A549 (cell line): Measurements from ENCODE around the gene TGFBR2. TPM values are rescaled to one million over a fixed set of nuclear protein-coding genes. Genes with fewer than 3 reads are reported as not detected.
A peak's percentile ranks its signal among the peaks of the same experiment; 100 is the strongest.

Experiments
- ATAC-seq, 2 experiments: fragments of 200-7000 bp in 1 of 2; fragments of >200 bp in 1 of 2; cut with Nextera tagmentation in 1 of 2; cut with Tn5 transposase in 1 of 2; 3 replicates each; pipeline versions ENCODE4 v1.8.0 to v1.9.1; 2018 to 2020; ENCODE audit warnings: mild to moderate bottlenecking in 1 of 2, moderate library complexity in 1 of 2
- CTCF ChIA-PET: fragments of 300-600 bp; sonication (Branson Sonifier 250); formaldehyde crosslinking; extraction: SDS; loops from one replicate; lab custom pipeline; 2021; ENCODE audit warnings: antibody characterized with exemption, inconsistent platforms; lab: Yijun Ruan, JAX
- POLR2A ChIA-PET: fragments of 350-600 bp; formaldehyde crosslinking; extraction: SDS; loops from one replicate; lab custom pipeline; 2021; ENCODE audit warnings: antibody characterized with exemption, inconsistent platforms; lab: Yijun Ruan, JAX
- DNase-seq, 2 experiments: peaks; one replicate each; pipeline versions ENCODE4 v3.0.0 to v3.0.0-alpha.2; 2011 to 2016; ENCODE audit warnings: low read depth in 1 of 2, low spot score in 1 of 2
- FAIRE-seq: peaks from 2 replicates; lab custom pipeline; 2011; peaks lifted over from hg19 to GRCh38; lab: Jason Lieb, UNC
- H3K27ac ChIP-seq, 2 experiments: fragments of >200 bp; sonication (Bioruptor Twin); formaldehyde crosslinking; 3 replicates each; pipeline ENCODE4 v1.5.1; 2016 to 2017
- H3K4me1 ChIP-seq: fragments of >200 bp; sonication (Bioruptor Twin); formaldehyde crosslinking; 3 replicates; pipeline ENCODE4 v1.6.1; 2016
- H3K4me2 ChIP-seq: fragments of >200 bp; sonication (Bioruptor Twin); formaldehyde crosslinking; 3 replicates; pipeline ENCODE4 v1.6.1; 2016
- H3K4me3 ChIP-seq: fragments of >200 bp; sonication (Bioruptor Twin); formaldehyde crosslinking; 3 replicates; pipeline ENCODE4 v1.5.1; 2016
- H3K9me3 ChIP-seq: fragments of >200 bp; sonication (Bioruptor Twin); formaldehyde crosslinking; 3 replicates; pipeline ENCODE4 v1.6.1; 2016
- CEBPB ChIP-seq, 2 experiments: fragments of >200 bp in 1 of 2; sonication (Bioruptor Twin) in 1 of 2; formaldehyde crosslinking in 1 of 2; IDR thresholded peaks; 2 replicates each; pipeline ENCODE4 v1.6.1; 2012 to 2016
- CHD2 ChIP-seq: fragments of 150-350 bp; IDR thresholded peaks from 2 replicates; pipeline ENCODE4 v1.6.1; 2014; ENCODE audit warnings: low read length; ENCODE audit not compliant: partially characterized antibody
- CHD4 ChIP-seq: fragments of 200-600 bp; sonication (generic); IDR thresholded peaks from 2 replicates; pipeline ENCODE4 v1.6.1; 2016; ENCODE audit warnings: antibody characterized with exemption, mild to moderate bottlenecking, borderline replicate concordance
- EHF ChIP-seq: fragments of 250-450 bp; sonication (Bioruptor Pico); IDR thresholded peaks from 2 replicates; pipeline ENCODE4 v1.5.0; 2020; ENCODE audit warnings: mild to moderate bottlenecking
- EHMT2 ChIP-seq: fragments of 200-600 bp; sonication (generic); IDR thresholded peaks from 2 replicates; pipeline ENCODE4 v1.6.1; 2016; ENCODE audit warnings: antibody characterized with exemption, low read depth, mild to moderate bottlenecking, moderate library complexity
- EP300 ChIP-seq, 2 experiments: fragments of >200 bp; sonication (Bioruptor Twin); formaldehyde crosslinking; IDR thresholded peaks; 2 replicates in 1 of 2; 3 replicates in 1 of 2; pipeline ENCODE4 v1.6.1; 2016 to 2017
- ESRRA ChIP-seq: fragments of 150-350 bp; IDR thresholded peaks from 2 replicates; pipeline ENCODE4 v1.6.1; 2014; ENCODE audit warnings: mild to moderate bottlenecking, low read length, borderline replicate concordance
- FOSB ChIP-seq: fragments of 250-450 bp; sonication (Bioruptor Pico); IDR thresholded peaks from 2 replicates; pipeline ENCODE4 v1.5.0; 2020; ENCODE audit warnings: mild to moderate bottlenecking, moderate library complexity
- HDAC2 ChIP-seq: fragments of 200-600 bp; sonication (generic); IDR thresholded peaks from 2 replicates; pipeline ENCODE4 v1.6.1; 2016
- HEYL ChIP-seq: fragments of 250-450 bp; sonication (Bioruptor Pico); IDR thresholded peaks from 2 replicates; pipeline ENCODE4 v1.8.0; 2021; ENCODE audit warnings: mild to moderate bottlenecking, moderate library complexity
- HOXB13 ChIP-seq: fragments of 250-450 bp; sonication (Bioruptor Pico); IDR thresholded peaks from 2 replicates; pipeline ENCODE4 v1.5.0; 2020; ENCODE audit warnings: low read depth, mild to moderate bottlenecking, moderate library complexity
- HOXB5 ChIP-seq: fragments of 250-450 bp; sonication (Bioruptor Pico); IDR thresholded peaks from 2 replicates; pipeline ENCODE4 v1.5.0; 2020; ENCODE audit warnings: mild to moderate bottlenecking, moderate library complexity
- JUN ChIP-seq, 2 experiments: fragments of >200 bp; sonication (Bioruptor Twin); formaldehyde crosslinking; IDR thresholded peaks; 2 replicates in 1 of 2; 3 replicates in 1 of 2; pipeline ENCODE4 v1.6.1; 2016 to 2017
- MAFK ChIP-seq: fragments of 450-650 bp; IDR thresholded peaks from 2 replicates; pipeline ENCODE4 v1.6.1; 2014; ENCODE audit not compliant: partially characterized antibody
- MYC ChIP-seq: IDR thresholded peaks from 2 replicates; pipeline ENCODE4 v1.6.1; 2012; ENCODE audit warnings: mild to moderate bottlenecking, inconsistent platforms, low read length, improper control_type of control experiment, borderline replicate concordance
- NFE2L2 ChIP-seq: fragments of 150-350 bp; conservative IDR thresholded peaks from 2 replicates; pipeline ENCODE4 v1.6.1; 2014; ENCODE audit warnings: low read length
- NPAS2 ChIP-seq: fragments of 250-450 bp; sonication (Bioruptor Pico); IDR thresholded peaks from 2 replicates; pipeline ENCODE4 v1.8.0; 2022; ENCODE audit warnings: mild to moderate bottlenecking, moderate library complexity, borderline replicate concordance
- NR3C1 ChIP-seq: fragments of >200 bp; sonication (Bioruptor Twin); formaldehyde crosslinking; IDR thresholded peaks from 3 replicates; pipeline ENCODE4 v1.6.1; 2017
- RAD21 ChIP-seq, 2 experiments: fragments of >200 bp in 1 of 2; sonication (Bioruptor Twin) in 1 of 2; formaldehyde crosslinking in 1 of 2; IDR thresholded peaks in 1 of 2; conservative IDR thresholded peaks in 1 of 2; 2 replicates in 1 of 2; 3 replicates in 1 of 2; pipeline ENCODE4 v1.6.1; 2012 to 2018; ENCODE audit warnings: inconsistent platforms in 1 of 2
- RARB ChIP-seq: fragments of 250-450 bp; sonication (Bioruptor Pico); IDR thresholded peaks from 2 replicates; pipeline ENCODE4 v1.8.0; 2021; ENCODE audit warnings: mild to moderate bottlenecking, moderate library complexity
- RCOR1 ChIP-seq: fragments of 150-350 bp; IDR thresholded peaks from 2 replicates; pipeline ENCODE4 v1.6.1; 2014; ENCODE audit warnings: antibody characterized with exemption, low read length, low read depth
- RNF2 ChIP-seq: fragments of 200-600 bp; sonication (generic); IDR thresholded peaks from 2 replicates; pipeline ENCODE4 v1.6.1; 2016; ENCODE audit warnings: low read depth, mild to moderate bottlenecking, antibody characterized with exemption, moderate library complexity, borderline replicate concordance
- SMC3 ChIP-seq: fragments of >200 bp; sonication (Bioruptor Twin); formaldehyde crosslinking; IDR thresholded peaks from 3 replicates; pipeline ENCODE4 v1.6.1; 2018; ENCODE audit warnings: inconsistent platforms
- TFCP2L1 ChIP-seq: fragments of 250-450 bp; sonication (Bioruptor Pico); IDR thresholded peaks from 2 replicates; pipeline ENCODE4 v1.5.0; 2021; ENCODE audit warnings: mild to moderate bottlenecking
- TP53 ChIP-seq: fragments of 250-450 bp; sonication (Bioruptor Pico); IDR thresholded peaks from 2 replicates; pipeline ENCODE4 v1.5.0; 2021; ENCODE audit warnings: mild to moderate bottlenecking, moderate library complexity
- ZC3H11A ChIP-seq: fragments of 450-650 bp; IDR thresholded peaks from 2 replicates; pipeline ENCODE4 v1.6.1; 2014; ENCODE audit warnings: antibody characterized with exemption, mild to moderate bottlenecking
- ZFP36 ChIP-seq: fragments of 450-650 bp; IDR thresholded peaks from 2 replicates; pipeline ENCODE4 v1.6.1; 2014; ENCODE audit warnings: borderline replicate concordance; ENCODE audit not compliant: partially characterized antibody
- ZNF302 ChIP-seq: fragments of 250-450 bp; sonication (Bioruptor Pico); IDR thresholded peaks from 2 replicates; pipeline ENCODE4 v1.9.0; 2021; ENCODE audit warnings: inconsistent platforms, mild to moderate bottlenecking, moderate library complexity
- ZSCAN20 ChIP-seq: fragments of 250-450 bp; sonication (Bioruptor Pico); IDR thresholded peaks from 2 replicates; pipeline ENCODE4 v1.8.0; 2022; ENCODE audit warnings: mild to moderate bottlenecking, moderate library complexity
- WGBS: methylation state at CpG from one replicate; pipeline ENCODE4 v1.1.6; 2017; ENCODE audit errors: missing lambda C conversion rate; 5-methylcytosine and 5-hydroxymethylcytosine counted together
- polyA plus RNA-seq, 4 experiments: library from polyadenylated mRNA; depleted of rRNA in 3 of 4; stranded (reverse); fragments of >200 nt; fragmentation: RNase III in 1 of 4; extraction: RNeasy Plus Mini Kit Qiagen cat#74134 plus additional on column Dnase treatment in 1 of 4; gene quantifications; 2 replicates in 3 of 4; 3 replicates in 1 of 4; pipeline ENCODE4 v1.2.3, GENCODE V29; 2011 to 2017
- TF ChIP-seq, protein P1 (sequence below): fragments of 200-600 bp; sonication (generic); IDR thresholded peaks from 2 replicates; pipeline ENCODE4 v1.6.1; 2016; ENCODE audit warnings: antibody characterized with exemption, mild to moderate bottlenecking, moderate library complexity
- TF ChIP-seq, protein P2 (sequence below): fragments of >200 bp; sonication (Bioruptor Twin); formaldehyde crosslinking; IDR thresholded peaks from 2 replicates; pipeline ENCODE4 v1.6.1; 2016
- TF ChIP-seq, protein P3 (sequence below): fragments of 150-350 bp; IDR thresholded peaks from 2 replicates; pipeline ENCODE4 v1.6.1; 2014; ENCODE audit warnings: low read depth, mild to moderate bottlenecking, low read length
- TF ChIP-seq, protein P4 (sequence below): IDR thresholded peaks from 2 replicates; pipeline ENCODE4 v1.6.1; 2012

Gene TGFBR2
- polyA plus RNA-seq, 2 of the 4 experiments (the other 2 are of a cell fraction): 48.5 to 97.4 TPM

DNA sequence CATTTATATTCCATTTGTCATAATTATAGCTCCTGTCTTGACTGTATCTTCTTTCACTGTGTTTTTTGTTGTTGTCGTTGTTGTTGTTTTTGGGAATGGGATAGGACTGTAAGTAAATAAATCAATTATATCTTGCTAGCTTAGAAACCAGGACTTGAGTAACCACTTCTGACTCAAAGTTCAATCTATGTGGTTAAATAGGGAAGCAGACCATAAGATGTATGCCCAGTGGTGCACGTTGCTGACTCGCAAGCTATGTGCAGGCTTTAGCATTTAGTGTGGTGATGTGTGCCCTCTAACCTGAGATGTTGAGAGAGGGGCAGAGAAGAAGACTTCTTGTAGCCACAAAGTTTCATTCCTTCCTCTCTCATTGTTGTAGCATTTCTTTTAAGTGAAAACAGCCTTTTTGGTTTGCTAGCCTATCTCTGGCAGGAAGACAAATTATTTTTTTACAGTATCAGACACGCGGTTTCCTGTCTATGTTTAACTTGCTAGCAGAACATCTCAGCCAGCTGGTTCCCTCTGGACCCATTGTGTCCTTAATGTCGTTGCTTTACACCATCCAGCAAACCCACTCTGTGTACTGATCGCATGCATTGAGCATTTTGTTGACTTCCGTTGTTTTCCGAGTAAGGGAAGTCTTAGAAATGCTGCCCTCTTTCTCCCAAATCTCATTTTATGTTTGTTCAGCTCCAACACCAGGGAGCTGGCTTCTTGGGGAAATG is 52.1 kb downstream of the TGFBR2 start (continued):
- TF ChIP-seq HDAC2: no peak
- no peak for TF ChIP-seq NR3C1
- no peak for TF ChIP-seq RNF2
- no peak for TF ChIP-seq JUN (IDR thresholded peaks at IDR 0.05)
- TF ChIP-seq CHD4: no peak

DNA sequence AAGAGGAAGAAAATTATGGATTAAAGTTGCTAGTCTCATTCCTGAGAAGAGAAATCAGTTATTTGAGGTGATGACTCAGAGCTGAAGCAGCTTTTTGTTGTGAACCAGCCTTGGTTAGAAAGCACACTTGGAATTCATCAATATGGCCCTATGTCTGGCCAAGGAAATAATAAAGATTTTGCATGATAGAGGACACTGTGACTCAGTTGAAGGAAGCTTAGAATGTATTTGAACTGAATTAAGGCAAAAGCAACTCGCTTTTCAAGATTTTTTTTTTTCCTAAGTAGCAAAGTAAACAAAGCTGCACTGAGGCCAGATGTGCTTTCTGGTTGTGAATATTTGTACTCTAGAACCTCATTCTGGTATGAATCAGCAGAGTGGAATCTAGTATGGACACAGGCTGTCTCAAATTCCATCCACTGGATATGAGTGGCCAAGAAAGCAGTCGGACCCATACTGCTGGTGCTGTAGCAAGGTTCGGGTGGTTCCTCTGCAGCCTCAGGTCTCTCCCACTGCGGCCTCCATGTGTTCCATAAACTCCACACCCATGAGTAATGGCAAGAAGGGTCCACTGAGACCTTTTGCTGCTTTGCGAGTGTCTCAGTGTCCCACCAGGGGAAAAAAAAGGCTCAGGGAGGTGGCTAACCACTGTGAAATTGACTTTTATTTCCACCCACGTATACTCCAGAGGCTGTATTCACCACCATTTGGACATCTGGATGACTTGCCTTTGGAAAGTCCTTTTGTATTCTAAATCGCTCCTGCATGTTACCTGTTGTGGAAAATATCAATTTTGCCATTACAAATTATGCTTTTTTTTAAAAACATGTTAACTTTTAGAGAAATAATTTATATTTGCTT is 53.1 kb downstream of the TGFBR2 start:
- WGBS: 24% methylated on average over 7 of the region's 7 CpGs
- ChIA-PET CTCF (interaction anchor here (0.6 to 1.9 kb wide), 8 partner anchors 18 to 617 kb away, joined by 3 to 8 read pairs (median 4); no protein-coding TSS in a partner anchor), POLR2A (interaction anchor here (0.6 to 1.1 kb wide), 2 partner anchors 148 to 1314 kb away, joined by 3 read pairs; no protein-coding TSS in a partner anchor)
- Histone ChIP-seq H3K9me3 (no peaks in the 10 kb centered on the region), H3K4me2 (peak overlapping the region; percentile 89), H3K4me1 (peaks cover 49% of the 10 kb centered on the region), H3K27ac (peak overlapping the region; percentile 95 to 97), H3K4me3 (peak overlapping the region; percentile 18; the same call in 2 of the 3 replicates)
- peak; percentile 91 for FAIRE-seq
- peak; percentile 72 to 81 for DNase-seq
- ATAC-seq: peak; percentile 85 to 89
- TF ChIP-seq TP53 (CRISPR knock-in tag): no peak
- TF ChIP-seq ZSCAN20 (CRISPR knock-in tag): no peak
- TF ChIP-seq, protein P1, sequence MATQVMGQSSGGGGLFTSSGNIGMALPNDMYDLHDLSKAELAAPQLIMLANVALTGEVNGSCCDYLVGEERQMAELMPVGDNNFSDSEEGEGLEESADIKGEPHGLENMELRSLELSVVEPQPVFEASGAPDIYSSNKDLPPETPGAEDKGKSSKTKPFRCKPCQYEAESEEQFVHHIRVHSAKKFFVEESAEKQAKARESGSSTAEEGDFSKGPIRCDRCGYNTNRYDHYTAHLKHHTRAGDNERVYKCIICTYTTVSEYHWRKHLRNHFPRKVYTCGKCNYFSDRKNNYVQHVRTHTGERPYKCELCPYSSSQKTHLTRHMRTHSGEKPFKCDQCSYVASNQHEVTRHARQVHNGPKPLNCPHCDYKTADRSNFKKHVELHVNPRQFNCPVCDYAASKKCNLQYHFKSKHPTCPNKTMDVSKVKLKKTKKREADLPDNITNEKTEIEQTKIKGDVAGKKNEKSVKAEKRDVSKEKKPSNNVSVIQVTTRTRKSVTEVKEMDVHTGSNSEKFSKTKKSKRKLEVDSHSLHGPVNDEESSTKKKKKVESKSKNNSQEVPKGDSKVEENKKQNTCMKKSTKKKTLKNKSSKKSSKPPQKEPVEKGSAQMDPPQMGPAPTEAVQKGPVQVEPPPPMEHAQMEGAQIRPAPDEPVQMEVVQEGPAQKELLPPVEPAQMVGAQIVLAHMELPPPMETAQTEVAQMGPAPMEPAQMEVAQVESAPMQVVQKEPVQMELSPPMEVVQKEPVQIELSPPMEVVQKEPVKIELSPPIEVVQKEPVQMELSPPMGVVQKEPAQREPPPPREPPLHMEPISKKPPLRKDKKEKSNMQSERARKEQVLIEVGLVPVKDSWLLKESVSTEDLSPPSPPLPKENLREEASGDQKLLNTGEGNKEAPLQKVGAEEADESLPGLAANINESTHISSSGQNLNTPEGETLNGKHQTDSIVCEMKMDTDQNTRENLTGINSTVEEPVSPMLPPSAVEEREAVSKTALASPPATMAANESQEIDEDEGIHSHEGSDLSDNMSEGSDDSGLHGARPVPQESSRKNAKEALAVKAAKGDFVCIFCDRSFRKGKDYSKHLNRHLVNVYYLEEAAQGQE: no peak
- peak; percentile 28; the same call in 1 of the 2 replicates for TF ChIP-seq HOXB5 (CRISPR knock-in tag)
- TF ChIP-seq RCOR1: no peak
- TF ChIP-seq ZFP36: no peak
- peak; percentile 83 for TF ChIP-seq ZNF302 (CRISPR knock-in tag)
- TF ChIP-seq EHMT2: no peak
- TF ChIP-seq MYC: no peak
- TF ChIP-seq SMC3: peak; percentile 42
- TF ChIP-seq TFCP2L1 (CRISPR knock-in tag): no peak
- no peak for TF ChIP-seq RARB (CRISPR knock-in tag)
- no peak for TF ChIP-seq NPAS2
- TF ChIP-seq FOSB (CRISPR knock-in tag): no peak
- peak in 1 of 2 experiments; percentile 22; a peak in 3 of 4 replicates for TF ChIP-seq CEBPB (IDR thresholded peaks at IDR 0.05)
- no peak for TF ChIP-seq ESRRA
- TF ChIP-seq RAD21 (conservative IDR thresholded peaks at IDR 0.05 in 1 of 2, IDR thresholded peaks at IDR 0.05 in 1 of 2): peak in 1 of 2 experiments; percentile 50; a peak in 3 of 5 replicates
- TF ChIP-seq CHD4: no peak
- TF ChIP-seq NFE2L2: no peak
- no peak for TF ChIP-seq MAFK
- no peak for TF ChIP-seq CHD2
- TF ChIP-seq, protein P2, sequence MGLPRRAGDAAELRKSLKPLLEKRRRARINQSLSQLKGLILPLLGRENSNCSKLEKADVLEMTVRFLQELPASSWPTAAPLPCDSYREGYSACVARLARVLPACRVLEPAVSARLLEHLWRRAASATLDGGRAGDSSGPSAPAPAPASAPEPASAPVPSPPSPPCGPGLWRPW: no peak
- peak; percentile 70 to 73; a peak in 3 of 5 replicates for TF ChIP-seq EP300 (IDR thresholded peaks at IDR 0.05)
- no peak for TF ChIP-seq ZC3H11A
- TF ChIP-seq, protein P3, sequence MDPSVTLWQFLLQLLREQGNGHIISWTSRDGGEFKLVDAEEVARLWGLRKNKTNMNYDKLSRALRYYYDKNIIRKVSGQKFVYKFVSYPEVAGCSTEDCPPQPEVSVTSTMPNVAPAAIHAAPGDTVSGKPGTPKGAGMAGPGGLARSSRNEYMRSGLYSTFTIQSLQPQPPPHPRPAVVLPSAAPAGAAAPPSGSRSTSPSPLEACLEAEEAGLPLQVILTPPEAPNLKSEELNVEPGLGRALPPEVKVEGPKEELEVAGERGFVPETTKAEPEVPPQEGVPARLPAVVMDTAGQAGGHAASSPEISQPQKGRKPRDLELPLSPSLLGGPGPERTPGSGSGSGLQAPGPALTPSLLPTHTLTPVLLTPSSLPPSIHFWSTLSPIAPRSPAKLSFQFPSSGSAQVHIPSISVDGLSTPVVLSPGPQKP: no peak
- TF ChIP-seq, protein P4, sequence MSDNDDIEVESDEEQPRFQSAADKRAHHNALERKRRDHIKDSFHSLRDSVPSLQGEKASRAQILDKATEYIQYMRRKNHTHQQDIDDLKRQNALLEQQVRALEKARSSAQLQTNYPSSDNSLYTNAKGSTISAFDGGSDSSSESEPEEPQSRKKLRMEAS: peak; percentile 69
- no peak for TF ChIP-seq EHF (CRISPR knock-in tag)
- TF ChIP-seq HEYL (CRISPR knock-in tag): no peak
- no peak for TF ChIP-seq NR3C1
- no peak for TF ChIP-seq HOXB13 (CRISPR knock-in tag)
